Measurements from ENCODE around the gene CFAP91. TPM values are rescaled to one million over a fixed set of nuclear protein-coding genes. Genes with fewer than 3 reads are reported as not detected.

The CFAP91 gene
- total RNA-seq, 1 donor, result 0.21 TPM

DNA sequence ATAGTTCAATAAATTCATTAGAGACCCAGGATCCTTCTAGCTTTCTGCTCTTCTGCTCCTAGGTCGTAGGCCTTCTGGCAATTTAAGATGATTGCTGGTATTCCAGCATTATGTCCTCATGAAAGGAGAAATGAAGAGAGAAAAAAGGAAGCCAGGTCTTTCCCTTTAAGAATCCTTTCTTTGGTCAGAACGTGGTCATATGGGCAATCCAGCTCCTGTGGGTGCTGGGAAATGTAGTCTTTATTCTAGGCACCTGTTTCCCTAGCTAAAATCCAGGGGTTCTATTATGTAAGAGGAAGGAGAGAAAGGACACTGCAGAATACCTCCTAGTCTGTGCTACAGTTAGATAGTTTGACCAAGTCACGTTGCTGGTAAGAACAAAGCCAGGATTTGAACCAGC, 43.6 kb downstream of the CFAP91 start:
- peaks cover 4% of the 10 kb centered on the region for H3K27me3 ChIP-seq (ENCODE audit: insufficient read depth, low read length)
- no peaks in the 10 kb centered on the region for H3K9me3 ChIP-seq (ENCODE audit: low read depth, low read length)
- H3K4me1 ChIP-seq (ENCODE audit: insufficient read depth, low read length), result peaks cover 6% of the 10 kb centered on the region
- no peak overlapping the region for H3K4me3 ChIP-seq (ENCODE audit: low read length)

DNA sequence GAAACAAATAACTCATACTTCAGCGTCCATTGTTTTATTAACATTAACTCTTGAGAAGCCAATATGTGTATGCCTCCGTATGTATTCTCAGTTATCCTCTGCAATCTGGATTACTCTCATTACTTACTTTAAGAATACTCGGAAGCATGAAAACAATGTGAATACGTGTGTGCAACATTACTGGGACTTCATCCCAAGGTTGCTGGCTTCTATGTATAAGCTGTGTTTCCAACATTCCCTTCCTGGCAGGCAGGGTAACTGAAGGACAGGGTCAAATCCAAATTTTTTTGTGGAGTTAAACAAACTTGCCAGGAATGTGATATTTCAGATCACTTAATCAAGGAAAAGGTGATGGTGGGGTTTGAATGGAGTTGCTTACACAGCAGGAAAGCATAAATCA, 44.5 kb downstream of the CFAP91 start:
- Histone ChIP-seq H3K4me3 (ENCODE audit: low read length) (no peak overlapping the region), H3K27me3 (ENCODE audit: insufficient read depth, low read length) (peaks cover 1% of the 10 kb centered on the region), H3K9me3 (ENCODE audit: low read depth, low read length) (no peaks in the 10 kb centered on the region)

DNA sequence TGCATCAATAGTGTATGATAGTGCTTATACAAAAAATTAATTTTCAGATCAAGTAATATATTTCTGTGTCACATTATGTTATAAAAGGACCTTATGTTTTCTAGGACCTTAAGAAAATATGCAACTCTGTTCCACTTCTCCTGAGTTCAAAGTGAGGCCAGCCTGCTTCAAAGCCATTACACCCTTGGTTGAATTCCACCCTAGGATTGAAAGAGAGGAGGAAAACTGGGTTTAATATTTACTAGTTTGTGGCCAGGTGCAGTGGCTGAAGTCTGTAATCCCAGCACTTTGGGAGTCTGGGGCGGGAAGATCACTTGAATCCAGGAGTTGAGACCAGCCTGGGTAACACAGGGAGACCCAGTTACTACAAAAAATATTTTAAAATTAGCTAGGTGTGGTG, 46.2 kb downstream of the CFAP91 start:
- no peaks in the 10 kb centered on the region for H3K9me3 ChIP-seq (ENCODE audit: low read depth, low read length)
- H3K4me3 ChIP-seq (ENCODE audit: low read length), result no peak overlapping the region
- H3K4me1 ChIP-seq (ENCODE audit: insufficient read depth, low read length), result no peaks in the 10 kb centered on the region
- no peaks in the 10 kb centered on the region for H3K27me3 ChIP-seq (ENCODE audit: insufficient read depth, low read length)

More for the DNA sequence above, 44.5 kb downstream of the CFAP91 start:
- peaks cover 2% of the 10 kb centered on the region for H3K4me1 ChIP-seq (ENCODE audit: insufficient read depth, low read length)

DNA sequence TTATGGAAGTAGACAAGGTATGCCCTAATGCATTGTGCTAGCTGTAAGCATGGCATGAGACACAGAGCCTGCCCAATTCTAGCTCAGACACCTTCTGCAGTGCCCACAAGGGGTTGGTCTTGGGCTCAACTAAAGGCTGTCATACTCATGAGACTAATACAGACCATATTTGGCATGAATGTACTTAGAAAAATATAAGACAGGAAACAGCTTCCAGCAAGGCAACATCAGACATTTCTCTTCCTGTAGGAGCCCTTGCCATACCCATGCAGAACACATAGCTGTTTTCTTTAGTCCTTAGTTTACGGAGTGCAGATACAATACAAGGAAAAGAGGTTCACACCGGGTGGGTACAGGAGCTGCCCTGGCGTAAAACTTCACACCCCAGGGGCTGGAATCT, 48.6 kb downstream of the CFAP91 start:
- Histone ChIP-seq H3K4me1 (ENCODE audit: insufficient read depth, low read length) (no peaks in the 10 kb centered on the region), H3K27me3 (ENCODE audit: insufficient read depth, low read length) (no peaks in the 10 kb centered on the region), H3K4me3 (ENCODE audit: low read length) (no peak overlapping the region), H3K9me3 (ENCODE audit: low read depth, low read length) (no peaks in the 10 kb centered on the region)

Other genes starting within 250 kb of the CFAP91 start
- gene TMEM39A, start 239.4 kb upstream of the CFAP91 start, total RNA-seq, result 59.2 TPM
- 8.8 TPM for gene POGLUT1, start 234.1 kb upstream of the CFAP91 start, total RNA-seq
- 19.0 TPM for gene TIMMDC1, start 204.5 kb upstream of the CFAP91 start, total RNA-seq
- 5.9 TPM for gene CD80, start 143.4 kb upstream of the CFAP91 start, total RNA-seq
- gene ADPRH, start 123.5 kb upstream of the CFAP91 start, total RNA-seq, result 4.5 TPM
- gene PLA1A, start 105.1 kb upstream of the CFAP91 start, total RNA-seq, result 2.7 TPM
- 21.5 TPM for gene POPDC2, start 42.4 kb upstream of the CFAP91 start, total RNA-seq
- gene COX17, start 25.6 kb upstream of the CFAP91 start, total RNA-seq, result 21.5 TPM
- gene NR1I2, start 79.1 kb downstream of the CFAP91 start, total RNA-seq, result not detected